Activated CD8-positive, alpha-beta T cell treated with anti-CD3 and anti-CD28 coated beads for 36 hours (primary cell): ENCODE data around the gene SASH1. TPM values are rescaled to one million over a fixed set of nuclear protein-coding genes. Genes with fewer than 3 reads are reported as not detected.

Source experiments
- ATAC-seq: fragments of 200-7000 bp; cut with Tn5 transposase; one replicate; pipeline ENCODE4 v1.10.0; 2021; ENCODE audit warnings: mild to moderate bottlenecking, moderate library complexity
- CTCF ChIA-PET: fragments of 350-600 bp; sonication (Branson Sonifier 250); formaldehyde crosslinking; loops from one replicate; lab custom pipeline; 2021; ENCODE audit warnings: antibody characterized with exemption; lab: Charles Lee
- POLR2A ChIA-PET: fragments of 350-600 bp; sonication (Branson Sonifier 250); formaldehyde crosslinking; loops from one replicate; lab custom pipeline; 2021; ENCODE audit warnings: antibody characterized with exemption; lab: Charles Lee
- DNase-seq: peaks from one replicate; pipeline ENCODE4 v3.0.0-alpha.2; 2020
- H3K27ac Mint-ChIP-seq: one replicate; pipeline ENCODE4 v1.8.0; 2021; ENCODE audit warnings: mild to moderate bottlenecking, mixed read lengths
- H3K27me3 Mint-ChIP-seq: one replicate; pipeline ENCODE4 v1.8.0; 2021; ENCODE audit warnings: mixed read lengths
- H3K36me3 Mint-ChIP-seq: one replicate; pipeline ENCODE4 v1.8.0; 2021; ENCODE audit warnings: low read depth, mixed read lengths
- H3K4me1 Mint-ChIP-seq: one replicate; pipeline ENCODE4 v1.8.0; 2021; ENCODE audit warnings: low read depth, mixed read lengths
- H3K4me3 Mint-ChIP-seq: one replicate; pipeline ENCODE4 v1.8.0; 2021; ENCODE audit warnings: mild to moderate bottlenecking, moderate library complexity, mixed read lengths
- H3K9me3 Mint-ChIP-seq: one replicate; pipeline ENCODE4 v1.8.0; 2021; ENCODE audit warnings: mixed read lengths
- intact Hi-C: fragments of 100-400 bp; cut with micrococcal nuclease; formaldehyde crosslinking; loops from one replicate; pipeline ENCODE4 v1.10.0; 2022
- total RNA-seq, 2 experiments: library from RNA; stranded (reverse); gene quantifications; one replicate each; pipeline ENCODE4 v1.2.3, GENCODE V29; 2021
- TF ChIP-seq, protein P1 (sequence below): fragments of 200-600 bp; IDR thresholded peaks from one replicate; pipeline ENCODE4 v1.8.0; 2022; ENCODE audit warnings: antibody characterized with exemption, mild to moderate bottlenecking

SASH1 gene
- total RNA-seq, 2 experiments from 2014 or later = 0.04 to 0.05 TPM

GRCh38 chr6:148502083-148502772 is 159.6 kb downstream of the SASH1 start:
- H3K4me3 Mint-ChIP-seq = no peak overlapping the region
- TF ChIP-seq, protein P1, sequence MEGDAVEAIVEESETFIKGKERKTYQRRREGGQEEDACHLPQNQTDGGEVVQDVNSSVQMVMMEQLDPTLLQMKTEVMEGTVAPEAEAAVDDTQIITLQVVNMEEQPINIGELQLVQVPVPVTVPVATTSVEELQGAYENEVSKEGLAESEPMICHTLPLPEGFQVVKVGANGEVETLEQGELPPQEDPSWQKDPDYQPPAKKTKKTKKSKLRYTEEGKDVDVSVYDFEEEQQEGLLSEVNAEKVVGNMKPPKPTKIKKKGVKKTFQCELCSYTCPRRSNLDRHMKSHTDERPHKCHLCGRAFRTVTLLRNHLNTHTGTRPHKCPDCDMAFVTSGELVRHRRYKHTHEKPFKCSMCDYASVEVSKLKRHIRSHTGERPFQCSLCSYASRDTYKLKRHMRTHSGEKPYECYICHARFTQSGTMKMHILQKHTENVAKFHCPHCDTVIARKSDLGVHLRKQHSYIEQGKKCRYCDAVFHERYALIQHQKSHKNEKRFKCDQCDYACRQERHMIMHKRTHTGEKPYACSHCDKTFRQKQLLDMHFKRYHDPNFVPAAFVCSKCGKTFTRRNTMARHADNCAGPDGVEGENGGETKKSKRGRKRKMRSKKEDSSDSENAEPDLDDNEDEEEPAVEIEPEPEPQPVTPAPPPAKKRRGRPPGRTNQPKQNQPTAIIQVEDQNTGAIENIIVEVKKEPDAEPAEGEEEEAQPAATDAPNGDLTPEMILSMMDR = no peak

DNA sequence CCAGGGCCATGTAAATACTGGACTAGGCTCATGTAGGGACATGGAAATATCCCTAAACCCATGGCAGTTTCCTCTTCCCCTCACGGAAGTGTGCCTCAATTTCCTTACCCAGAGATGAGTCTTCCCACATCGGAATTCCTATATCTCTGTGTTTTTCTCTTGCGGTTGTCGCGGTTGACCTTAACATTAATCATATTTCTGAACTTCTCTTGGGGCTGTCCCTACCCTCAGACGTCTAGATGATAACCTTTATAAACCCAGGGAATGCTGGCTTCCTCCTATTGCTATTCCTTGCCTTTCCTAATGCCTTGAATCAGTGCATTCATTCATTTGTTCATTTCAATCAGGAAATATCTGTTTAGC is 160.1 kb downstream of the SASH1 start:
- no peak overlapping the region for H3K27ac Mint-ChIP-seq
- H3K4me1 Mint-ChIP-seq = no peaks in the 10 kb centered on the region
- H3K4me3 Mint-ChIP-seq = no peak overlapping the region
- POLR2A ChIA-PET = no interaction called here
- CTCF ChIA-PET = no interaction called here
- no peaks in the 10 kb centered on the region for H3K36me3 Mint-ChIP-seq
- ATAC-seq (no peak), DNase-seq (no peak)
- H3K9me3 Mint-ChIP-seq = no peaks in the 10 kb centered on the region
- TF ChIP-seq, protein P1 = no peak
- peaks cover 12% of the 10 kb centered on the region for H3K27me3 Mint-ChIP-seq
- intact Hi-C loops = no loop called here

More at GRCh38 chr6:148502083-148502772, 159.6 kb downstream of the SASH1 start:
- no peaks in the 10 kb centered on the region for H3K36me3 Mint-ChIP-seq
- intact Hi-C loops = no loop called here
- H3K27me3 Mint-ChIP-seq = peaks cover 8% of the 10 kb centered on the region
- DNase-seq (no peak), ATAC-seq (no peak)
- no peaks in the 10 kb centered on the region for H3K9me3 Mint-ChIP-seq
- no peaks in the 10 kb centered on the region for H3K4me1 Mint-ChIP-seq
- POLR2A ChIA-PET = no interaction called here
- CTCF ChIA-PET = no interaction called here
- no peak overlapping the region for H3K27ac Mint-ChIP-seq

GRCh38 chr6:148503703-148504102 is 161.1 kb downstream of the SASH1 start:
- ChIA-PET POLR2A (no interaction called here), CTCF (no interaction called here)
- ATAC-seq (no peak), DNase-seq (no peak)
- H3K27ac Mint-ChIP-seq = no peak overlapping the region
- H3K27me3 Mint-ChIP-seq = peaks cover 16% of the 10 kb centered on the region
- TF ChIP-seq, protein P1 = no peak
- intact Hi-C loops = no loop called here
- H3K4me3 Mint-ChIP-seq = no peak overlapping the region
- no peaks in the 10 kb centered on the region for H3K9me3 Mint-ChIP-seq
- H3K4me1 Mint-ChIP-seq = no peaks in the 10 kb centered on the region
- H3K36me3 Mint-ChIP-seq = no peaks in the 10 kb centered on the region

DNA sequence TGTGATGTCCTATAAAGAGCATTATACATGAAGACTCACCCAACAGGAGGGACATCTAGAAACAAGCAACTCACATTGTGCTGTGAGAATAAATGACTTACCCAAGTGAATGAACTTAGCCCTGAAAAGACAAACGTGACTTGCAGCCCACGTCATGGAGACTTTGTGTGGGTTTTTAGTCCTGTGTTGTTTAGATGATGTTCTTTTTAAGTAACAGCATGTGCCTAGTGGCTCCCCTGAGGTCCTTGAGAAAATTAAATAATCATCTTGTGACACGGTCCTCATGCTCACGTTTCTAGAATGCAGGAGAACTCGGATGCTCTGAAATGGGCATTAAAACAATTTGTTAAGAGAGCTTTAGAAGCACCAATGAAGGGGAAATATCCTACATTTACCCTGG is 165.1 kb downstream of the SASH1 start:
- Mint-ChIP-seq H3K4me3 (no peak overlapping the region), H3K4me1 (no peaks in the 10 kb centered on the region), H3K9me3 (no peaks in the 10 kb centered on the region), H3K27ac (no peak overlapping the region), H3K27me3 (peaks cover 12% of the 10 kb centered on the region), H3K36me3 (no peaks in the 10 kb centered on the region)
- ATAC-seq (no peak), DNase-seq (no peak)
- TF ChIP-seq, protein P1 = no peak
- ChIA-PET CTCF (no interaction called here), POLR2A (no interaction called here)
- intact Hi-C loops = no loop called here

DNA sequence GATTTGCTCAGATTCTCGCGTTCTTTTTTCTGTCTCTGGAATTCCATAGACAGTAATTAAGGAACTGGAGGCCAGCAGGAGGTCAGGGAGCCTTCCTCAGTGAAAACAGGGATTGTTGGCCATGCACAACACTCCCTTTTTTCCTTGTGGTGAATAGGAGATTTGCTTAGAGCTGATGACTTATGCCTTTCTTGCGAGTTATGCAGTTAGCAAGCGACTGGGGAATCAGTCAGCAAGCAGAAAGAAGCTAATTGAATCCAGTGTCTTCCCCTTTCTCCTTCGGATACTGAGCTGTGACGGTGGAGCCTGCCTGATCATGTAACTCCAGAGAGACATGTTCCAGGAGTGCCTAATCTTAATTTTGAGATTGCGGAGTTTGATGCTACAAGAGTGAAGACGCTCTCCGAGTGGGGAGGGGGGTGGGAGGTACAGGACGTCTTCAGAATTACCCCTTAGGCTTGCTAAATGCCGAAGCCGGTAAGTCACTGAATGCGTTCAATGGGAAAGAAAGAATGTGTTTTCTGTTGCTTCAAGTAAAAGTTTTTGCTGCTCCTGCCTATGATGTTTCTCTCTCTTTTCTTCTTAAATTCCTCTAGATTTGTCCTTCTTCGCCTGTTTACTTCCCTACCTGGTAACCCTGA is 165.9 kb downstream of the SASH1 start:
- Mint-ChIP-seq H3K27ac (no peak overlapping the region), H3K27me3 (peaks cover 15% of the 10 kb centered on the region), H3K4me3 (no peak overlapping the region), H3K4me1 (no peaks in the 10 kb centered on the region), H3K9me3 (no peaks in the 10 kb centered on the region), H3K36me3 (no peaks in the 10 kb centered on the region)
- POLR2A ChIA-PET = no interaction called here
- TF ChIP-seq, protein P1 = no peak
- ATAC-seq (no peak), DNase-seq (no peak)
- intact Hi-C loops = no loop called here
- CTCF ChIA-PET = interaction anchor here (0.8 kb wide), 1 partner anchor 20 kb away, joined by 4 read pairs; no protein-coding TSS in a partner anchor
